ENCODE measurements around the gene DBH.

DNA sequence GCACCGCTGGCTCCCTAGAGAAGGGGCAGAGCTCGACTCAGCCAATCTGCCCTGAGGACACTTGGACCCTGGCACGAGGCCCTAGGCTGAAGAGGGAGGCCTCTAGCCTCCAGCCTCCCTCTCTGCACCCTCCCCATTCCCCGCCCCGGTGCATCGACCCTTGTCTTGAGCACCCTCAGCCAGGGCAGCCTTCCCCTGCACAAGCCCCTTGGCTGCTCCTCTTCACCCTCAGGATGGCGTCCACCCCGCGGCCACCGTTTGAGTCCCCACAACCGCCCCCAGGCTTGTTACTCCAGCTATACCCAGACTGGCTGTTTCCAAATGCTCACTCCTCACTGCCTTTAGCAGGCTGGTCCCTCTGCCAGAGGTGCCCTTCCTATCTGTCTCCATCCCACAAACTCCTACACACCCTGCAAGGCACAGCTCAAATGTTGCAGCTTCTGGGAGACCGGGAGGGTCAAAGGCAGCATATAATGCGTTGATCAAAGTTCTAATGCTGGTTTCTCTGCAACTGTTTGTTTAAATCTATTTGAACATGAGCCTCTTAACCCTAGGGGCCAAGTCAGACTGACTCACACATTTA lies 20.5 kb upstream of the DBH start:
- TF ChIP-seq, protein P1, sequence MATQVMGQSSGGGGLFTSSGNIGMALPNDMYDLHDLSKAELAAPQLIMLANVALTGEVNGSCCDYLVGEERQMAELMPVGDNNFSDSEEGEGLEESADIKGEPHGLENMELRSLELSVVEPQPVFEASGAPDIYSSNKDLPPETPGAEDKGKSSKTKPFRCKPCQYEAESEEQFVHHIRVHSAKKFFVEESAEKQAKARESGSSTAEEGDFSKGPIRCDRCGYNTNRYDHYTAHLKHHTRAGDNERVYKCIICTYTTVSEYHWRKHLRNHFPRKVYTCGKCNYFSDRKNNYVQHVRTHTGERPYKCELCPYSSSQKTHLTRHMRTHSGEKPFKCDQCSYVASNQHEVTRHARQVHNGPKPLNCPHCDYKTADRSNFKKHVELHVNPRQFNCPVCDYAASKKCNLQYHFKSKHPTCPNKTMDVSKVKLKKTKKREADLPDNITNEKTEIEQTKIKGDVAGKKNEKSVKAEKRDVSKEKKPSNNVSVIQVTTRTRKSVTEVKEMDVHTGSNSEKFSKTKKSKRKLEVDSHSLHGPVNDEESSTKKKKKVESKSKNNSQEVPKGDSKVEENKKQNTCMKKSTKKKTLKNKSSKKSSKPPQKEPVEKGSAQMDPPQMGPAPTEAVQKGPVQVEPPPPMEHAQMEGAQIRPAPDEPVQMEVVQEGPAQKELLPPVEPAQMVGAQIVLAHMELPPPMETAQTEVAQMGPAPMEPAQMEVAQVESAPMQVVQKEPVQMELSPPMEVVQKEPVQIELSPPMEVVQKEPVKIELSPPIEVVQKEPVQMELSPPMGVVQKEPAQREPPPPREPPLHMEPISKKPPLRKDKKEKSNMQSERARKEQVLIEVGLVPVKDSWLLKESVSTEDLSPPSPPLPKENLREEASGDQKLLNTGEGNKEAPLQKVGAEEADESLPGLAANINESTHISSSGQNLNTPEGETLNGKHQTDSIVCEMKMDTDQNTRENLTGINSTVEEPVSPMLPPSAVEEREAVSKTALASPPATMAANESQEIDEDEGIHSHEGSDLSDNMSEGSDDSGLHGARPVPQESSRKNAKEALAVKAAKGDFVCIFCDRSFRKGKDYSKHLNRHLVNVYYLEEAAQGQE (IDR thresholded peaks at IDR 0.05; ENCODE audit: insufficient read depth in 1 of 2, low read depth in 2 of 2, low read length in 2 of 2) = no peak
- TF ChIP-seq POLR2AphosphoS5 (IDR thresholded peaks at IDR 0.05; ENCODE audit: low read depth, low read length) (no peak), FOXP2 (optimal IDR thresholded peaks at IDR 0.05; ENCODE audit: borderline replicate concordance, extremely low read depth, extremely low read length, insufficient read depth) (no peak), SIN3A (IDR thresholded peaks at IDR 0.05; ENCODE audit: borderline replicate concordance, insufficient read depth, low read length) (no peak)
